COR-L47 (cell line): ENCODE measurements around the gene OR5K3.

Experiments
- DNase-seq: peaks from one replicate; lab custom pipeline; 2025; lab: John Stamatoyannopoulos, UW

The OR5K3 gene

DNA sequence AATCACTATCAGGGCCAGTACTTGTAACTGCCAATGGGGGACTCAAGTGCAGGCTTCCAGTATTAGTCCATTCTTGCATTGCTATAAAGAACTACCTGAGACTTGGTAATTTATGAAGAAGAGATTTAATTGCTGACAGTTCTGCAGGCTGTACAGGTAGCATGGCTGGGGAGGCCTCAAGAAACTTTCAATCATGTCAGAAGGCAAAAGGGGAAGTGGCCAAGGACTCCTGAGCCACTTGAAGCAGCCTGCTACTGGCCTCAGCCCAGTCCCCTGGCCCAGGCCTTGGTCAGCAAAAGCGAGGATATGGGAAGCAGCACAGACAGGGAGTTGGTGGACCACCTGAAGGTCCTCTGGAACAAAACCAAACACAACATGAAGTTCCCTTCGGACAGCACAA, 43.3 kb downstream of the OR5K3 start:
- no peak for DNase-seq

DNA sequence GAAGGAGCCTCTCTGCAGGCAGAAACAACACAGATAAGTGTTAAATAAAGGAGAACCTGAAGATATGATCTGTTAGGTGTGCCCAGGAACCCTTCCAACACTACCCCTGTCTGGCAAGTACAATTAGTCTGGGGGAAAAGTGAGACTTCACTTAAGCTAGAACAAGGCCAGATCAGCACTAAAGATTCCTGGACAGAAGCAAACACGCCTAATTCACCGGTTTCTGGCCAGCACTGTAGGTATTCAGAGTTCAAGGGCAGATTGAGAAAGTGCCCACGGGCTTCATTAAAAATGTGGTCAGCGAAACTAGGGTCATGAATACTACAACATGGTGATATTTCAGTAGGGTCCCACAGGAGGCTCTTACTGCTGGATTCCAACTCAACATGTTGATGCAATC, 43.9 kb downstream of the OR5K3 start:
- no peak for DNase-seq

GRCh38 chr3:98440283-98440682, 49.8 kb downstream of the OR5K3 start:
- no peak for DNase-seq
